Mucosa of stomach (tissue), 1 donor: ENCODE results near the gene LRRC8D.

Source experiments
- H3K27me3 ChIP-seq: one replicate; pipeline ENCODE4 v1.7.0; 2013; ENCODE audit warnings: mild to moderate bottlenecking, low read length; ENCODE audit not compliant: control insufficient read depth, insufficient read depth
- H3K36me3 ChIP-seq: one replicate; pipeline ENCODE4 v1.7.0; 2013; ENCODE audit warnings: low read length; ENCODE audit not compliant: control insufficient read depth, insufficient read depth
- H3K4me1 ChIP-seq: one replicate; pipeline ENCODE4 v1.7.0; 2013; ENCODE audit warnings: mild to moderate bottlenecking, low read length; ENCODE audit not compliant: control insufficient read depth, insufficient read depth
- H3K4me3 ChIP-seq: one replicate; pipeline ENCODE4 v1.7.0; 2013; ENCODE audit warnings: low read length
- H3K9ac ChIP-seq: one replicate; pipeline ENCODE4 v1.7.0; 2013; ENCODE audit warnings: mild to moderate bottlenecking, low read length, moderate library complexity
- H3K9me3 ChIP-seq: one replicate; pipeline ENCODE4 v1.7.0; 2013; ENCODE audit warnings: mild to moderate bottlenecking, low read length, moderate library complexity; ENCODE audit not compliant: control insufficient read depth
- donor health status: Pancreatic carcinoma.

LRRC8D gene

DNA sequence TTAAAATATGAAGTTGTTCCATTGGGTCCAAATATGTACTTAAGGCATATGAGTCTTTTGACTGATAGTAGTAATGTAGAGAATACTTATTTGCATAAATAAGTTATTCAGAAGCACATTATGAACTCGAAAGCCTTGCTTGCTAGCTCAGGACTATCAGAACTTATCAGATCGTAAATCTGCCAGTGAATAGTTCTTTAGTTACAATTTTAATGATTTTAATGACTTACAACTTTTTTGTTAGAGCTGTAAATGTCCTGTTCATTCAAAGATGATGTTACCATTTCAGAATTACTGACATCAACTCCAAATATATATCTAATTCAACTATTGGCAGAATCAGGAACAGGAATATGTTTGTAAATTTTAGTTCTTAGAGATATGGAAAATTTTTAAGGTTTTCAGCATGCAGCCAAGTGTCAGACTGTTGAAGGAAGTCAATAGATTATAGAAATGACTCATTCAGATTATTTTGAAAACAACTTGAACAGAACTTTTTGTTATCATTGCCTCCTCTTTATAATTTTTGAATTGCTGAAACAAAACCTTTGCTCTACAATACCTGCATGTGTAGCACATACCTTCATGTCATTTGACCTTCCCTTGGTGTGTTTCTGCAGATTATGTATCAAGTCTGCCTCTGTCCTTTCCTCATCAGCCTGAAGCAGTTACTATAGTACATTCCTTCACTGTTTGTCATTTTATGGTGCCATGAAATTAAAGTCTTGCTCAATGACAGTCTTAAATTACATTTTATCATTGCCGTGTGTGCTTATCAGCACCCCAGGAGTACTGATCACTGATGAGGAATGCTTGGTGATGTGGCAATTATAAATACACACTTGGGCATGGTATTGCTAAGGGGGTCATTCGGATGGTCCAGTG is 44.9 kb downstream of the LRRC8D start:
- Histone ChIP-seq H3K4me1 (peaks cover under 1% of the 10 kb centered on the region), H3K9me3 (no peaks in the 10 kb centered on the region), H3K36me3 (no peaks in the 10 kb centered on the region), H3K27me3 (no peaks in the 10 kb centered on the region), H3K4me3 (no peak overlapping the region), H3K9ac (no peak overlapping the region)

DNA sequence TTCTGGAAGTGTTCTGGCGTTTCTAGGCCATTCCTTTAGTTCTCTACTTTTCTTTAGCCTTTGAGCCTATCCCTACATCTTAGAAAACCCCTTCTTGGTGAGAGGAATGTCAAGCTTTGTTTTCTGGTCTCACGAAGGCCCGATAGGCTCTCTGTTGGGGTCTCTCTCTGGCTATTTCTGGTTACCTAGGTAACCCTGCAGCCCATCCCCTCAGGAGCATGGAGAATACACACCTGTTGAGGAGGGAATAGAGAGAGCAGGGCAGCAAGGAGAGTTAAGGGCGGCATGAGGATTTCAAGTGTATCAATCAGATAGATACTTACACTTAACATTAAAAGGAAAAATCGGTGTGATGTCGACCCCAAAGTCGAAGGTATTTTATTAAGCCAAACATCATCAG is 45.7 kb downstream of the LRRC8D start:
- Histone ChIP-seq H3K4me3 (no peak overlapping the region), H3K9me3 (no peaks in the 10 kb centered on the region), H3K4me1 (peaks cover 5% of the 10 kb centered on the region), H3K27me3 (no peaks in the 10 kb centered on the region), H3K9ac (no peak overlapping the region), H3K36me3 (no peaks in the 10 kb centered on the region)

DNA sequence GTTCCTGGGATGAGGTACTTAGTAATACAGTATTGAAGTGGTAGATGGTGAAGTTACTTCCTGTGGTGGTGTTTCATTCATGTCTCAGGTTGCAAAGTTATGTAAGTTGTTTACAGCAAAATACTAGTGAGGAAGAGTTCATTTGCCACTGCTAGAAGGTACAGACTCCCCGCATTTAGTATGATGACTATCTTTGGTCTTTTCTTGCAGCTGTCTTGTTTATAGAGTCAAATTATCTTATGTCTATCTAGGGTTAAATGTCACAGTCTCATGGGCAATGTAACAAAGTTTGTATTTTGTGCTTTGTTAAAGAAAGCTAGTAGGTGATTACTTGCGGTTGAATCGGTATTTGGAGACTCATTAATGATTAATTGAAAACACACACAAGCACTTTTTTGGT is 50.2 kb downstream of the LRRC8D start:
- Histone ChIP-seq H3K9ac (no peak overlapping the region), H3K4me3 (no peak overlapping the region), H3K36me3 (no peaks in the 10 kb centered on the region), H3K27me3 (no peaks in the 10 kb centered on the region), H3K9me3 (no peaks in the 10 kb centered on the region), H3K4me1 (peaks cover 5% of the 10 kb centered on the region)

DNA sequence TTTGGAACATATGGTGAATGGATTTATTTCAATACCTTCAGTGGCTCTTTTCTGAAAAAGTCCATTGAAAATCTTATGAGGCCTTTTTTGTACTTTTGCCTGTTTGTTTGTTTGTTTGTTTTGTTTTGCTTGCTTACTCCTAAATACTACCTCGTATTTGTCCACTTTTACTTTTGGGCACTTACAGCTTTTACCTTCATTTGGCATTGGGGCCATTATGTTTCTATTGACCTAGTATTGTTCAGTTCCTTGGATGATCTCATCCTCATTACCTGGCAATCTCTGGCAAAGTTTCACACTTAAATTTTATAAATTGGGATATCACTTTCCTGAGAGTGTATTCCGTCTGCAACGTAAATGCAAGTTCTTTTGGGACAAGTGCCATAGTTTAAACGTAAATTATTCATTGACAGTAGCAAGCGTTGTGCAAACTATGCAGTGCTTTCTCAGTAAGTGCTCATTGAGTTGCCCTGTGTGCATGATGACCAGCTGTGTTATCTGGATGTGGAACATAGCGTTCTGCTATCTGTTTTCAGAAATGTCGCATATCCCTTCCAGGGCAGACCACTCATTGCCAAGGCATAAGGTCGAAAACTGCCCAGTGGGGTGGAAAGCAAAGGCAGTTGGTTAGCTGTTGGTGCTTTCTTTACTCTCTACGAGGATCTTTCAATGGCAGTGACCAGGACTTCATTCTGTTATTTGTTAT is 51.1 kb downstream of the LRRC8D start:
- H3K27me3 ChIP-seq = no peaks in the 10 kb centered on the region
- no peak overlapping the region for H3K9ac ChIP-seq
- H3K4me1 ChIP-seq = peaks cover 5% of the 10 kb centered on the region
- H3K36me3 ChIP-seq = no peaks in the 10 kb centered on the region
- H3K4me3 ChIP-seq = no peak overlapping the region
- no peaks in the 10 kb centered on the region for H3K9me3 ChIP-seq

DNA sequence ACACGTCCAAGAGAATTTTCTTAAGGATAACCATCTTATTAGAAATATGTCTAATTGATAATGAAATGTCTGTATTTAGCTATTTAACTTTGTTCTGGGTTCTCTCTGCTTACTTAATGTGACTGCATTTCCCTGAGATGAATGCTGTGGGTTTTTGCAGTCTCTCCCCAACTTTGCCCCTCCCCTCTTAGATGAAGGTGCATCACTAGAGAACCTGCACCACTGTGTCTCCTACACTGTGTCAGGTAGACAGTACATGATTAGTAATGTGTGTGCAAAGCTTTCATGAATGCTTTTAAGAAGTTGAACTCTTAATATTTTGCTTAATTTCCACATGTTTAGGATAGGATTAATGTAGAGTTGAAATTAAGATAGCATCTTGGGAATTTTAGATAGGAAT is 51.7 kb downstream of the LRRC8D start:
- no peak overlapping the region for H3K4me3 ChIP-seq
- H3K27me3 ChIP-seq = no peaks in the 10 kb centered on the region
- no peaks in the 10 kb centered on the region for H3K9me3 ChIP-seq
- H3K4me1 ChIP-seq = peaks cover 5% of the 10 kb centered on the region
- no peak overlapping the region for H3K9ac ChIP-seq
- no peaks in the 10 kb centered on the region for H3K36me3 ChIP-seq

DNA sequence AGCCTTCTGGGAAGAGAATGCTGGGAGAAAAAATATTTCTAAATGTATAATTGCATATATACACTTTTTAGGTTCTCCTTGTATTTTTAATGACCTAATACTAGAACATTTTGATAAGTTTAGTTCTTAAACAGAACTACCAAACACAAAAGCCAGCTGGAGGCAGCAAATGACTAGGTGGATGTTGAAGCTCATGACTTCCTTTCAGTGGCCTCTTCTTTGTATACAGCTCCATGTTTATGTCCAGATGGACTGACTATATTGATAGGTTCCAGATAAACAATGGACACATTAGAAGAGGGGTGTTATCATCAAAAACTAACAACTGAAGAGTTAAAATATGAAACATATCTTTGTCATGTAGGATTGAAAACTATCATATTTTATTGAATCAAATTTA is 52.5 kb downstream of the LRRC8D start:
- Histone ChIP-seq H3K36me3 (no peaks in the 10 kb centered on the region), H3K27me3 (no peaks in the 10 kb centered on the region), H3K9me3 (no peaks in the 10 kb centered on the region), H3K4me1 (peaks cover 5% of the 10 kb centered on the region), H3K4me3 (no peak overlapping the region), H3K9ac (no peak overlapping the region)

DNA sequence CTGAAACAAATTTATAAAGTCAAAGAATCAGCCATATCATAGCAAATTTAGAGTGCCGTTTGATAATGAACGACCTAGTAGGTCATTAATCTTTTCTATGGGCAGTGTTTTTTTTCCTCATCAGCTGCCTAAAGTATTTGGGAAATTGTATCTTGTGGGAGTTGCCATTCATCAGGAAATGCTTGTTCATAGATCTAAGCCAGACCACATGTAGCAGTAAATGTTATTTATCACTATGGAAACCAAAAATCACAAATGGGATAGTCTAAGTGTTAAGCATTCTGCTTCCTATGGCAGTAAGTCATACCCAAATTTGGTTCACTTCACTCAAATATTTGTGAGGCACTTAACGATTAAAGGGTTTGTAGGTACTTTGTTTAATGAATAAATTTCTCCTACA is 52.9 kb downstream of the LRRC8D start:
- no peaks in the 10 kb centered on the region for H3K27me3 ChIP-seq
- H3K4me3 ChIP-seq = no peak overlapping the region
- H3K9me3 ChIP-seq = no peaks in the 10 kb centered on the region
- H3K36me3 ChIP-seq = no peaks in the 10 kb centered on the region
- peaks cover 5% of the 10 kb centered on the region for H3K4me1 ChIP-seq
- no peak overlapping the region for H3K9ac ChIP-seq

DNA sequence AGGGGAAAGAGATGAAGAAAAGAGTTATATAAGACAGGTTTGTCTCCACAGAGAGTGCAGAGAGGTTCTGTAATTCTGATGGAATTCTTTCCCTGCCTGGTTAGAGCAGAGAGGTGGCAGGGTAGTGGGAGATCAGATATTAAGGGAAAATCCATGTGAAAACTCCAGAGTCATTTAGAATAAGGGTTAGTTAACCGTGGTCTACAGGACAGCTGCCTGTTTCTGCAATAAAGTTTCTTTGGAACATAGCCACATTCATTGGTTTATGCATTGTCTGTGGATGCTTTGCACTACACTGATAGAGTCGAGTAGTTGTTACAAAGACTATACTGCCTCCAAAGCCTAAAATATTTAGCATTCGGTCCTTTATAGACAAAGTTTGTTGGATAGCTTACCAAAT is 55.6 kb downstream of the LRRC8D start:
- H3K4me1 ChIP-seq = no peaks in the 10 kb centered on the region
- H3K9ac ChIP-seq = no peak overlapping the region

DNA sequence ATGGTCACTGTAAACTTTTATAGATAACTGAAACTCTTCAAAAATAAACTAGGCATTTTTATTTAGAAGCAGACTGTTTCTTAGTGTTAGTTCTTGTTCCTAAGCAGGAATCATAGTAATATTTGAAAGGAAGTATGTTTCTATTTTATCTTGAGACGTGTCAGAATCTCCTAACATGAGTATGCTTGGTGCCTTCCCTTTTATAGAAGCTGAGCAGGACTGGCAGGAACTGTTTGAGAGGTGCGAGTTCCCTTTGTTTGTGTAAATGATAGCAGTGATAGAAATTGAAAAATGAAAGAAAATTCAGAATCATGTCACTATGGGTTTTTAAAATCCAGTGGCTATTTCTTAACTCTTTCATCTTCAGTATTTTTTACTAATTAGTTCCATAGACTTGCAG is 56.9 kb downstream of the LRRC8D start:
- H3K4me3 ChIP-seq = no peak overlapping the region
- H3K36me3 ChIP-seq = no peaks in the 10 kb centered on the region
- no peak overlapping the region for H3K9ac ChIP-seq
- no peaks in the 10 kb centered on the region for H3K4me1 ChIP-seq
- no peaks in the 10 kb centered on the region for H3K9me3 ChIP-seq
- no peaks in the 10 kb centered on the region for H3K27me3 ChIP-seq

More for the DNA sequence above, 55.6 kb downstream of the LRRC8D start:
- Histone ChIP-seq H3K4me3 (no peak overlapping the region), H3K27me3 (no peaks in the 10 kb centered on the region), H3K36me3 (no peaks in the 10 kb centered on the region), H3K9me3 (no peaks in the 10 kb centered on the region)

DNA sequence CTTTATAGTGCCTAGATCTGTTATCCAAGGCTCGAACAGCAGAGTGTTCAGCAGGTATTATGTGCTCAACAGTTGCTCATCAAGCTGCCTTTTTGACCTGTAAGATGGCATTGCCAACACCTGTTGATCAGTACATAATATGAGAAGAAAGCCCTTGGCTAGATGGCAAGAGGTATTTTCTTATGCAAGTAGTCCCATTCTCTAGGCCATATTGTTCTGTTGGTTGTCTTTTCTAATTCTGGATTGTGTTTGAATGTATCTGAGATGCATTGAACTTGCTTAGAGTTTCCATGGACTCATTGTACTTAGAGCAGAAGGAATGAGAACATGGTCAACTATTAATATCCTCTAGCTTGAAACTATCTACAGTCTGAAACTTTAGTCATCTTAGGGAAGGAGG is 57.4 kb downstream of the LRRC8D start:
- Histone ChIP-seq H3K9me3 (no peaks in the 10 kb centered on the region), H3K27me3 (no peaks in the 10 kb centered on the region), H3K4me1 (no peaks in the 10 kb centered on the region), H3K4me3 (no peak overlapping the region), H3K9ac (no peak overlapping the region), H3K36me3 (no peaks in the 10 kb centered on the region)

DNA sequence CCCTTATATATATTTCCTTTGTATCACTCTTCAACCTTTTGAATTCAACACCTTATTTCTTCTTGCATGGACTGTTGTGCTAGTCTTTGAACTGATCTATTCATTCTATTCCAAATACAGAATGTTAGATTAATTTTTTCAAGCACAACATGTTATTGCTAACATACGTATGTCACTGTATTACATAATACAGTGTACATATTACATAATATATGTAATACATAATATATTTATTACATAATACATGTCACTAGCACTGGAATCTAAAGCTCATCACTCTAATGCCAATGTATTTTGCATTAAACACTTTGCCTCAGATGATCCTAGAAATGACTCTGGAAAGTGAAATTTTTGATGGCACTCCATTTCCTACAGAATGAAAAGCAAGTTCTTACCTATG is 59.8 kb downstream of the LRRC8D start:
- Histone ChIP-seq H3K4me3 (no peak overlapping the region), H3K9me3 (no peaks in the 10 kb centered on the region), H3K4me1 (no peaks in the 10 kb centered on the region), H3K9ac (no peak overlapping the region), H3K27me3 (no peaks in the 10 kb centered on the region), H3K36me3 (no peaks in the 10 kb centered on the region)

DNA sequence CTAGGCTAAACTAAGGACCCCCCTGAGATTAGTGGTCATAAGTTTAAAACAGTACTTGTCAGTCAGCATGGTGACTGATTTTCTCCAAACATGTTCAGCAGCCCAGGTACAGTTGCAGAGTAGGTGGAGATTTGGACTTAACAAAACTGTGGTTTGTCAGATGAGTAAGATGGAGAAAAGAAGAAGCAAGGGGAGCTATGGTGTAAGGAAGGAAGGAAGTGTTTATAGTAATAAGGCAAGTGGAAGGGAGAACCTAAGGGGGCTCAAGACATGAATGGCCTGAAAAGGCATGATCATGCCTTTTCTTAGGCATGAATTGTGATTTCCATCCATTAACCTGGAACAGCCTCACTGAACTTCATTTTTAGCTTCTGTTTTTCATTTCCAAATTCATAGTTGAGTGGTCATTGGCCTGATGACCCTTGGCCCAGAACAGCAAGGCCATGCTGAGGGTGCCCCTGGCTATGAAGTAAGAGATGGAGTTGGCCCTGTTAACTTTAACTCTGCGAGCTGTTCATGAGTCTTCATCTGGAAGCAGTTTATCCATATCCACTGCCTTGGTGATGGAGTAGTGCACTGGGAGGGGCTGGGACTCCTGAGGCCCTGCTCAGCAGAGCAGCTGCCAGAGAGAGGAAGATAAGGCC is 60.7 kb downstream of the LRRC8D start:
- H3K9ac ChIP-seq = no peak overlapping the region
- no peaks in the 10 kb centered on the region for H3K9me3 ChIP-seq
- no peaks in the 10 kb centered on the region for H3K27me3 ChIP-seq
- no peak overlapping the region for H3K4me3 ChIP-seq
- H3K4me1 ChIP-seq = no peaks in the 10 kb centered on the region
- H3K36me3 ChIP-seq = no peaks in the 10 kb centered on the region
